GM12878 (cell line): ENCODE measurements around the gene SERPINB8.

Source experiments
- CBX5 ChIP-seq: sonication (generic); IDR thresholded peaks from 2 replicates; pipeline ENCODE4 v1.6.1; 2016; ENCODE audit warnings: low read depth, moderate library complexity, mild to moderate bottlenecking, inconsistent platforms
- CHD1 ChIP-seq: IDR thresholded peaks from 2 replicates; pipeline ENCODE4 v1.6.1; 2012; ENCODE audit warnings: low read depth, low read length, improper control_type of control experiment
- CTCF ChIP-seq, 3 experiments: IDR thresholded peaks in 2 of 3; conservative IDR thresholded peaks in 1 of 3; 2 replicates each; pipeline ENCODE4 v1.5.1; 2011; ENCODE audit warnings: low read depth in 3 of 3, low read length in 3 of 3, mild to moderate bottlenecking in 3 of 3, control low read depth in 2 of 3, moderate library complexity in 2 of 3, inconsistent platforms in 1 of 3, mixed read lengths in 1 of 3; ENCODE audit not compliant: control insufficient read depth in 2 of 3, insufficient read depth in 1 of 3; ENCODE audit errors: extremely low read depth in 1 of 3
- EP300 ChIP-seq, 2 experiments: fragments of 150-350 bp in 1 of 2; IDR thresholded peaks; 2 replicates each; pipeline ENCODE4 v1.6.1; 2011 to 2012; ENCODE audit warnings: low read depth in 2 of 2, low read length in 2 of 2, borderline replicate concordance in 1 of 2, improper control_type of control experiment in 1 of 2, inconsistent platforms in 1 of 2; ENCODE audit not compliant: control insufficient read depth in 1 of 2
- EZH2 ChIP-seq: IDR thresholded peaks from 2 replicates; pipeline ENCODE4 v1.6.1; 2012; ENCODE audit warnings: low read depth, mild to moderate bottlenecking, control low read depth, inconsistent platforms, low read length, borderline replicate concordance; ENCODE audit not compliant: control insufficient read depth
- KDM1A ChIP-seq: fragments of 200-600 bp; sonication (generic); IDR thresholded peaks from 2 replicates; pipeline ENCODE4 v1.6.1; 2016; ENCODE audit warnings: borderline replicate concordance
- NRF1 ChIP-seq: conservative IDR thresholded peaks from 2 replicates; pipeline ENCODE4 v1.6.1; 2011; ENCODE audit warnings: mild to moderate bottlenecking, low read depth, low read length, improper control_type of control experiment
- POLR2A ChIP-seq: IDR thresholded peaks from 2 replicates; pipeline ENCODE4 v1.6.1; 2011; ENCODE audit warnings: low read depth, mild to moderate bottlenecking, low read length
- SUZ12 ChIP-seq: fragments of 200-600 bp; sonication (generic); IDR thresholded peaks from one replicate; pipeline ENCODE4 v1.6.1; 2018; ENCODE audit warnings: antibody characterized with exemption, mild to moderate bottlenecking; ENCODE audit not compliant: unreplicated experiment
- TBL1XR1 ChIP-seq: IDR thresholded peaks from 2 replicates; pipeline ENCODE4 v1.6.1; 2012; ENCODE audit warnings: low read depth, low read length, improper control_type of control experiment
- ZBTB33 ChIP-seq: fragments of 450-650 bp; IDR thresholded peaks from 2 replicates; pipeline ENCODE4 v1.6.1; 2017; ENCODE audit warnings: mild to moderate bottlenecking

GRCh38 chr18:63982361-63982760, 12.5 kb downstream of the SERPINB8 start:
- TF ChIP-seq NRF1 (no peak), ZBTB33 (no peak), EZH2 (no peak), EP300 (IDR thresholded peaks at IDR 0.05; ENCODE audit: borderline replicate concordance in 1 of 2, control insufficient read depth in 1 of 2, low read depth in 2 of 2, low read length in 2 of 2) (no peak), CTCF (IDR thresholded peaks at IDR 0.05 in 2 of 3, conservative IDR thresholded peaks at IDR 0.05 in 1 of 3; ENCODE audit: control insufficient read depth in 2 of 3, extremely low read depth in 1 of 3, insufficient read depth in 1 of 3, low read depth in 3 of 3, low read length in 3 of 3) (no peak), SUZ12 (no peak), CHD1 (no peak), CBX5 (no peak), TBL1XR1 (no peak), KDM1A (no peak), POLR2A (no peak)
